SK-N-SH treated with all-trans-retinoic acid at 6 μM for 48 hours (cell line): ENCODE data around the gene TAS2R13.

Experiments used
- ATAC-seq: fragments of 200-7000 bp; cut with Tn5 transposase; 3 replicates; pipeline ENCODE4 v1.9.1; 2020; ENCODE audit warnings: mild to moderate bottlenecking, moderate library complexity
- ARNTL ChIP-seq: fragments of 450-650 bp; formaldehyde crosslinking; IDR thresholded peaks from 2 replicates; pipeline ENCODE4 v1.5.0; 2020; ENCODE audit warnings: low read depth, mild to moderate bottlenecking, moderate library complexity, borderline replicate concordance
- BACH2 ChIP-seq: fragments of 250-450 bp; sonication (Bioruptor Pico); IDR thresholded peaks from 2 replicates; pipeline ENCODE4 v1.9.0; 2021; ENCODE audit warnings: mild to moderate bottlenecking, borderline replicate concordance
- CSDC2 ChIP-seq: fragments of 250-450 bp; sonication (Bioruptor Pico); IDR thresholded peaks from 2 replicates; pipeline ENCODE4 v1.5.0; 2020; ENCODE audit warnings: mild to moderate bottlenecking, moderate library complexity
- GLIS3 ChIP-seq: fragments of 250-450 bp; sonication (Bioruptor Pico); IDR thresholded peaks from 2 replicates; pipeline ENCODE4 v1.5.0; 2020; ENCODE audit warnings: mild to moderate bottlenecking, moderate library complexity
- ISL1 ChIP-seq: fragments of 250-450 bp; sonication (Bioruptor Pico); IDR thresholded peaks from 2 replicates; pipeline ENCODE4 v2.1.2; 2022; ENCODE audit warnings: mild to moderate bottlenecking, moderate library complexity
- OSR1 ChIP-seq: fragments of 250-450 bp; sonication (Bioruptor Pico); IDR thresholded peaks from 2 replicates; pipeline ENCODE4 v1.8.0; 2022; ENCODE audit warnings: moderate library complexity, mild to moderate bottlenecking, inconsistent platforms
- PPARA ChIP-seq: fragments of 250-450 bp; sonication (Bioruptor Pico); IDR thresholded peaks from 2 replicates; pipeline ENCODE4 v1.5.0; 2020; ENCODE audit warnings: mild to moderate bottlenecking, borderline replicate concordance
- RARB ChIP-seq: fragments of 250-450 bp; sonication (Bioruptor Pico); IDR thresholded peaks from 2 replicates; pipeline ENCODE4 v1.8.0; 2021; ENCODE audit warnings: mild to moderate bottlenecking, moderate library complexity
- SNAI2 ChIP-seq: fragments of 250-450 bp; sonication (Bioruptor Pico); IDR thresholded peaks from 2 replicates; pipeline ENCODE4 v1.5.0; 2020; ENCODE audit warnings: mild to moderate bottlenecking, moderate library complexity
- ZC3H10 ChIP-seq: fragments of 250-450 bp; sonication (Bioruptor Pico); IDR thresholded peaks from 2 replicates; pipeline ENCODE4 v1.5.1; 2021; ENCODE audit warnings: mild to moderate bottlenecking, moderate library complexity
- ZFP3 ChIP-seq: fragments of 250-450 bp; sonication (Bioruptor Pico); IDR thresholded peaks from 2 replicates; pipeline ENCODE4 v1.5.0; 2020; ENCODE audit warnings: mild to moderate bottlenecking, moderate library complexity
- ZNF70 ChIP-seq: fragments of 450-650 bp; formaldehyde crosslinking; IDR thresholded peaks from 2 replicates; pipeline ENCODE4 v1.5.0; 2020; ENCODE audit warnings: mild to moderate bottlenecking, moderate library complexity
- ZNF8 ChIP-seq: fragments of 450-650 bp; formaldehyde crosslinking; IDR thresholded peaks from 2 replicates; pipeline ENCODE4 v1.5.0; 2020; ENCODE audit warnings: mild to moderate bottlenecking, moderate library complexity
- TF ChIP-seq, protein P1 (sequence below): fragments of 250-450 bp; sonication (Bioruptor Pico); IDR thresholded peaks from 2 replicates; pipeline ENCODE4 v1.8.0; 2020; ENCODE audit warnings: mild to moderate bottlenecking, moderate library complexity, borderline replicate concordance
- TF ChIP-seq, protein P2 (sequence below): fragments of 250-450 bp; sonication (Bioruptor Pico); IDR thresholded peaks from 2 replicates; pipeline ENCODE4 v1.5.0; 2020; ENCODE audit warnings: mild to moderate bottlenecking, moderate library complexity
- TF ChIP-seq, protein P3 (sequence below): fragments of 250-450 bp; sonication (Bioruptor Pico); IDR thresholded peaks from 2 replicates; pipeline ENCODE4 v1.8.0; 2021; ENCODE audit warnings: low read depth, mild to moderate bottlenecking, moderate library complexity, borderline replicate concordance
- TF ChIP-seq, protein P4 (sequence below): fragments of 250-450 bp; sonication (Bioruptor Pico); IDR thresholded peaks from 2 replicates; pipeline ENCODE4 v1.5.1; 2021; ENCODE audit warnings: mild to moderate bottlenecking, moderate library complexity
- TF ChIP-seq, protein P5 (sequence below): fragments of 250-450 bp; sonication (Bioruptor Pico); IDR thresholded peaks from 2 replicates; pipeline ENCODE4 v1.5.1; 2020; ENCODE audit warnings: low read depth, mild to moderate bottlenecking, moderate library complexity

Gene TAS2R13, protein sequence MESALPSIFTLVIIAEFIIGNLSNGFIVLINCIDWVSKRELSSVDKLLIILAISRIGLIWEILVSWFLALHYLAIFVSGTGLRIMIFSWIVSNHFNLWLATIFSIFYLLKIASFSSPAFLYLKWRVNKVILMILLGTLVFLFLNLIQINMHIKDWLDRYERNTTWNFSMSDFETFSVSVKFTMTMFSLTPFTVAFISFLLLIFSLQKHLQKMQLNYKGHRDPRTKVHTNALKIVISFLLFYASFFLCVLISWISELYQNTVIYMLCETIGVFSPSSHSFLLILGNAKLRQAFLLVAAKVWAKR

DNA sequence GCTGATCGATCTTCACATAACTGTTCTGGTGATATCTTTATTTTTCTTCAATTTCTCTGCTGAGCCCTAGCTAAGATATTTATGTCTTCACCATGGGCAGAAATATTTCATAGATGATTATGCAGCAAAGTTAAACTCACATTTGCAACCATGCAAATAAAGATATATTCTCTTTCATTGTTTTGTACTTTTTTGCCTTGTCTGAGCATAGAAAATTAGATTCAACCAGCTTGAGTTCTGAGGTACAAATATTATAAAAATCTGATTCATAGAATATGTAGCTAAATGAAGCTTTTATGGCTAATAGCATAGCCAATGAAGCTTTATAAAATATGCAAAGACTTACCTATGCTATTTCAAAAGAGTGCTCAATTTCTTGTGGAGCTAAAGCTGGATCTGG lies at the start of gene TAS2R13:
Gene TAS2R13, minus strand, starts transcription at position 101 of the 400 bp plus-strand sequence. CDS start 264 bp downstream, outside the sequence.
- ATAC-seq: no peak
- TF ChIP-seq, protein P1, sequence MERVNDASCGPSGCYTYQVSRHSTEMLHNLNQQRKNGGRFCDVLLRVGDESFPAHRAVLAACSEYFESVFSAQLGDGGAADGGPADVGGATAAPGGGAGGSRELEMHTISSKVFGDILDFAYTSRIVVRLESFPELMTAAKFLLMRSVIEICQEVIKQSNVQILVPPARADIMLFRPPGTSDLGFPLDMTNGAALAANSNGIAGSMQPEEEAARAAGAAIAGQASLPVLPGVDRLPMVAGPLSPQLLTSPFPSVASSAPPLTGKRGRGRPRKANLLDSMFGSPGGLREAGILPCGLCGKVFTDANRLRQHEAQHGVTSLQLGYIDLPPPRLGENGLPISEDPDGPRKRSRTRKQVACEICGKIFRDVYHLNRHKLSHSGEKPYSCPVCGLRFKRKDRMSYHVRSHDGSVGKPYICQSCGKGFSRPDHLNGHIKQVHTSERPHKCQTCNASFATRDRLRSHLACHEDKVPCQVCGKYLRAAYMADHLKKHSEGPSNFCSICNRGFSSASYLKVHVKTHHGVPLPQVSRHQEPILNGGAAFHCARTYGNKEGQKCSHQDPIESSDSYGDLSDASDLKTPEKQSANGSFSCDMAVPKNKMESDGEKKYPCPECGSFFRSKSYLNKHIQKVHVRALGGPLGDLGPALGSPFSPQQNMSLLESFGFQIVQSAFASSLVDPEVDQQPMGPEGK (CRISPR knock-in tag): no peak
- TF ChIP-seq, protein P2, sequence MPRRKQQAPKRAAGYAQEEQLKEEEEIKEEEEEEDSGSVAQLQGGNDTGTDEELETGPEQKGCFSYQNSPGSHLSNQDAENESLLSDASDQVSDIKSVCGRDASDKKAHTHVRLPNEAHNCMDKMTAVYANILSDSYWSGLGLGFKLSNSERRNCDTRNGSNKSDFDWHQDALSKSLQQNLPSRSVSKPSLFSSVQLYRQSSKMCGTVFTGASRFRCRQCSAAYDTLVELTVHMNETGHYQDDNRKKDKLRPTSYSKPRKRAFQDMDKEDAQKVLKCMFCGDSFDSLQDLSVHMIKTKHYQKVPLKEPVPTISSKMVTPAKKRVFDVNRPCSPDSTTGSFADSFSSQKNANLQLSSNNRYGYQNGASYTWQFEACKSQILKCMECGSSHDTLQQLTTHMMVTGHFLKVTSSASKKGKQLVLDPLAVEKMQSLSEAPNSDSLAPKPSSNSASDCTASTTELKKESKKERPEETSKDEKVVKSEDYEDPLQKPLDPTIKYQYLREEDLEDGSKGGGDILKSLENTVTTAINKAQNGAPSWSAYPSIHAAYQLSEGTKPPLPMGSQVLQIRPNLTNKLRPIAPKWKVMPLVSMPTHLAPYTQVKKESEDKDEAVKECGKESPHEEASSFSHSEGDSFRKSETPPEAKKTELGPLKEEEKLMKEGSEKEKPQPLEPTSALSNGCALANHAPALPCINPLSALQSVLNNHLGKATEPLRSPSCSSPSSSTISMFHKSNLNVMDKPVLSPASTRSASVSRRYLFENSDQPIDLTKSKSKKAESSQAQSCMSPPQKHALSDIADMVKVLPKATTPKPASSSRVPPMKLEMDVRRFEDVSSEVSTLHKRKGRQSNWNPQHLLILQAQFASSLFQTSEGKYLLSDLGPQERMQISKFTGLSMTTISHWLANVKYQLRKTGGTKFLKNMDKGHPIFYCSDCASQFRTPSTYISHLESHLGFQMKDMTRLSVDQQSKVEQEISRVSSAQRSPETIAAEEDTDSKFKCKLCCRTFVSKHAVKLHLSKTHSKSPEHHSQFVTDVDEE (CRISPR knock-in tag): no peak
- TF ChIP-seq SNAI2 (CRISPR knock-in tag) (no peak), OSR1 (CRISPR knock-in tag) (no peak), ISL1 (CRISPR knock-in tag) (no peak), GLIS3 (CRISPR knock-in tag) (no peak), ZC3H10 (no peak), ARNTL (no peak), BACH2 (no peak)
- TF ChIP-seq, protein P3, sequence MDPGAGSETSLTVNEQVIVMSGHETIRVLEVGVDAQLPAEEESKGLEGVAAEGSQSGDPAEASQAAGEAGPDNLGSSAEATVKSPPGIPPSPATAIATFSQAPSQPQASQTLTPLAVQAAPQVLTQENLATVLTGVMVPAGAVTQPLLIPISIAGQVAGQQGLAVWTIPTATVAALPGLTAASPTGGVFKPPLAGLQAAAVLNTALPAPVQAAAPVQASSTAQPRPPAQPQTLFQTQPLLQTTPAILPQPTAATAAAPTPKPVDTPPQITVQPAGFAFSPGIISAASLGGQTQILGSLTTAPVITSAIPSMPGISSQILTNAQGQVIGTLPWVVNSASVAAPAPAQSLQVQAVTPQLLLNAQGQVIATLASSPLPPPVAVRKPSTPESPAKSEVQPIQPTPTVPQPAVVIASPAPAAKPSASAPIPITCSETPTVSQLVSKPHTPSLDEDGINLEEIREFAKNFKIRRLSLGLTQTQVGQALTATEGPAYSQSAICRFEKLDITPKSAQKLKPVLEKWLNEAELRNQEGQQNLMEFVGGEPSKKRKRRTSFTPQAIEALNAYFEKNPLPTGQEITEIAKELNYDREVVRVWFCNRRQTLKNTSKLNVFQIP (CRISPR knock-in tag): no peak
- TF ChIP-seq, protein P4, sequence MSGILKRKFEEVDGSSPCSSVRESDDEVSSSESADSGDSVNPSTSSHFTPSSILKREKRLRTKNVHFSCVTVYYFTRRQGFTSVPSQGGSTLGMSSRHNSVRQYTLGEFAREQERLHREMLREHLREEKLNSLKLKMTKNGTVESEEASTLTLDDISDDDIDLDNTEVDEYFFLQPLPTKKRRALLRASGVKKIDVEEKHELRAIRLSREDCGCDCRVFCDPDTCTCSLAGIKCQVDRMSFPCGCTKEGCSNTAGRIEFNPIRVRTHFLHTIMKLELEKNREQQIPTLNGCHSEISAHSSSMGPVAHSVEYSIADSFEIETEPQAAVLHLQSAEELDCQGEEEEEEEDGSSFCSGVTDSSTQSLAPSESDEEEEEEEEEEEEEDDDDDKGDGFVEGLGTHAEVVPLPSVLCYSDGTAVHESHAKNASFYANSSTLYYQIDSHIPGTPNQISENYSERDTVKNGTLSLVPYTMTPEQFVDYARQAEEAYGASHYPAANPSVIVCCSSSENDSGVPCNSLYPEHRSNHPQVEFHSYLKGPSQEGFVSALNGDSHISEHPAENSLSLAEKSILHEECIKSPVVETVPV (CRISPR knock-in tag): no peak
- TF ChIP-seq, protein P5, sequence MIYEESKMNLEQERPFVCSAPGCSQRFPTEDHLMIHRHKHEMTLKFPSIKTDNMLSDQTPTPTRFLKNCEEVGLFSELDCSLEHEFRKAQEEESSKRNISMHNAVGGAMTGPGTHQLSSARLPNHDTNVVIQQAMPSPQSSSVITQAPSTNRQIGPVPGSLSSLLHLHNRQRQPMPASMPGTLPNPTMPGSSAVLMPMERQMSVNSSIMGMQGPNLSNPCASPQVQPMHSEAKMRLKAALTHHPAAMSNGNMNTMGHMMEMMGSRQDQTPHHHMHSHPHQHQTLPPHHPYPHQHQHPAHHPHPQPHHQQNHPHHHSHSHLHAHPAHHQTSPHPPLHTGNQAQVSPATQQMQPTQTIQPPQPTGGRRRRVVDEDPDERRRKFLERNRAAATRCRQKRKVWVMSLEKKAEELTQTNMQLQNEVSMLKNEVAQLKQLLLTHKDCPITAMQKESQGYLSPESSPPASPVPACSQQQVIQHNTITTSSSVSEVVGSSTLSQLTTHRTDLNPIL (CRISPR knock-in tag): no peak

DNA sequence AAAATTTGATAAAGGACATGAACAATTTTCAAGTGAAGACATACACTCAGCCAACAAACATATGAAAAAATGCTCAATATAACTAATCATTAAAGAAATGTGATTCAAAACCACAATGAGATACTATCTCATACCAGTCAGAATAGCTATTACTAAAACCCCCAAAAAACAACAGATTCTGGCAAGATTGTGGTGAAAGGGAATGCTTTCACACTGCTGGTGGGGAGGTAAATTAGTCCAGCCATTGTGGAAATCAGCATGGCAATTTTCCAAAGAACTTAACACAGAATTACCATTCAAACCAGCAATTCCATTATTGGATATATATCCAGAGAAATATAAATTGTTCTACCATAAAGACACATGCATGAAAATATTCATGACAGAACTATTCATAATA lies 48.4 kb upstream of the TAS2R13 start:
- no peak for TF ChIP-seq ZNF8 (CRISPR knock-in tag)
- TF ChIP-seq CSDC2 (CRISPR knock-in tag): no peak
- TF ChIP-seq OSR1 (CRISPR knock-in tag): no peak
- TF ChIP-seq RARB (CRISPR knock-in tag): no peak
- TF ChIP-seq ZFP3 (CRISPR knock-in tag): no peak
- TF ChIP-seq PPARA: no peak
- TF ChIP-seq, protein P3 (CRISPR knock-in tag): no peak
- no peak for TF ChIP-seq SNAI2 (CRISPR knock-in tag)
- TF ChIP-seq, protein P2 (CRISPR knock-in tag): no peak
- no peak for TF ChIP-seq ZNF70 (CRISPR knock-in tag)
- no peak for ATAC-seq
